H54 (cell line): Measurements from ENCODE around the gene PNPLA7.

ENCODE experiments used
- DNase-seq: peaks from one replicate; pipeline ENCODE4 v3.0.0; 2011; ENCODE audit warnings: low spot score, mixed read lengths; ENCODE audit not compliant: insufficient read length
- FAIRE-seq: peaks from 3 replicates; lab custom pipeline; 2011; peaks lifted over from hg19 to GRCh38; lab: Jason Lieb, UNC
- POLR2A ChIP-seq: IDR thresholded peaks from 2 replicates; pipeline ENCODE4 v1.6.1; 2011; ENCODE audit warnings: low read depth, mild to moderate bottlenecking, low read length

The PNPLA7 gene

GRCh38 chr9:137485343-137486140, 64.7 kb downstream of the PNPLA7 start:
- FAIRE-seq (no peak), DNase-seq (no peak)

GRCh38 chr9:137484551-137485315, 65.5 kb downstream of the PNPLA7 start:
- DNase-seq: no peak
- FAIRE-seq: no peak

More at GRCh38 chr9:137485343-137486140, 64.7 kb downstream of the PNPLA7 start:
- TF ChIP-seq POLR2A: no peak

GRCh38 chr9:137482094-137482781, 68.0 kb downstream of the PNPLA7 start:
- DNase-seq (peak; percentile 89), FAIRE-seq (peak; percentile 98)
- no peak for TF ChIP-seq POLR2A

More at GRCh38 chr9:137484551-137485315, 65.5 kb downstream of the PNPLA7 start:
- no peak for TF ChIP-seq POLR2A

- FAIRE-seq (no peak), DNase-seq (no peak)
- TF ChIP-seq POLR2A: no peak
These were observed 69.2 kb downstream of the PNPLA7 start for GRCh38 chr9:137480686-137481683.

GRCh38 chr9:137479892-137480685, 70.1 kb downstream of the PNPLA7 start:
- DNase-seq (no peak), FAIRE-seq (no peak)
- TF ChIP-seq POLR2A: no peak

- no peak for TF ChIP-seq POLR2A
- FAIRE-seq (no peak), DNase-seq (no peak)
These were observed 71.0 kb downstream of the PNPLA7 start for GRCh38 chr9:137478962-137479861.

- no peak for TF ChIP-seq POLR2A
- no peak for DNase-seq
- FAIRE-seq: no peak
These were observed 71.6 kb downstream of the PNPLA7 start for GRCh38 chr9:137478613-137478961.

GRCh38 chr9:137477778-137478612, 72.2 kb downstream of the PNPLA7 start:
- no peak for TF ChIP-seq POLR2A
- FAIRE-seq (no peak), DNase-seq (no peak)

GRCh38 chr9:137476856-137477255, 73.3 kb downstream of the PNPLA7 start:
- FAIRE-seq (no peak), DNase-seq (no peak)
- no peak for TF ChIP-seq POLR2A

- FAIRE-seq: no peak
- no peak for DNase-seq
- TF ChIP-seq POLR2A: no peak
These were observed 74.5 kb downstream of the PNPLA7 start for GRCh38 chr9:137475666-137476065.

GRCh38 chr9:137474271-137474670, 75.9 kb downstream of the PNPLA7 start:
- FAIRE-seq (no peak), DNase-seq (no peak)
- no peak for TF ChIP-seq POLR2A
